H9 (cell line): ENCODE data around the gene DDX39A. TPM values are rescaled to one million over a fixed set of nuclear protein-coding genes. Genes with fewer than 3 reads are reported as not detected.

Source experiments
- DNase-seq: peaks from one replicate; pipeline ENCODE4 v3.0.0-alpha.2; 2017
- H2AFZ ChIP-seq: one replicate; pipeline ENCODE4 v1.6.1; 2013; ENCODE audit warnings: mild to moderate bottlenecking, low read length, control low read depth, moderate library complexity
- H2AK5ac ChIP-seq: 2 replicates; pipeline ENCODE4 v1.6.1; 2013; ENCODE audit warnings: low read length, control low read depth, mixed read lengths; ENCODE audit not compliant: insufficient read length
- H2BK120ac ChIP-seq: one replicate; pipeline ENCODE4 v1.6.1; 2013; ENCODE audit warnings: low read depth, mild to moderate bottlenecking, low read length, control low read depth, inconsistent platforms; ENCODE audit not compliant: poor library complexity, severe bottlenecking
- H2BK12ac ChIP-seq: 2 replicates; pipeline ENCODE4 v1.6.1; 2013; ENCODE audit warnings: low read length, control low read depth, mixed read lengths, low read depth; ENCODE audit not compliant: insufficient read length
- H2BK15ac ChIP-seq: 2 replicates; pipeline ENCODE4 v1.6.1; 2013; ENCODE audit warnings: low read depth, low read length, control low read depth
- H2BK20ac ChIP-seq: one replicate; pipeline ENCODE4 v1.6.1; 2013; ENCODE audit warnings: low read depth, mild to moderate bottlenecking, low read length, control low read depth, inconsistent platforms; ENCODE audit not compliant: poor library complexity, severe bottlenecking
- H2BK5ac ChIP-seq: 2 replicates; pipeline ENCODE4 v1.6.1; 2013; ENCODE audit warnings: low read length, control low read depth, mixed read lengths; ENCODE audit not compliant: insufficient read length
- H3K14ac ChIP-seq: 2 replicates; pipeline ENCODE4 v1.6.1; 2013; ENCODE audit warnings: low read length, control low read depth; ENCODE audit not compliant: insufficient read depth
- H3K18ac ChIP-seq: 2 replicates; pipeline ENCODE4 v1.6.1; 2013; ENCODE audit warnings: low read depth, mild to moderate bottlenecking, mixed read lengths, low read length, control low read depth; ENCODE audit not compliant: insufficient read length
- H3K23ac ChIP-seq: 2 replicates; pipeline ENCODE4 v1.6.1; 2013; ENCODE audit warnings: low read length, control low read depth, mixed read lengths, low read depth; ENCODE audit not compliant: insufficient read length
- H3K23me2 ChIP-seq: 2 replicates; pipeline ENCODE4 v1.6.1; 2013; ENCODE audit warnings: low read depth, mild to moderate bottlenecking, mixed read lengths, low read length, control low read depth; ENCODE audit not compliant: insufficient read length, poor library complexity, severe bottlenecking
- H3K27ac ChIP-seq: 2 replicates; pipeline ENCODE4 v1.5.1; 2013; ENCODE audit warnings: low read length, control low read depth, mixed read lengths, low read depth; ENCODE audit not compliant: insufficient read length
- H3K27me3 ChIP-seq: 2 replicates; pipeline ENCODE4 v1.6.1; 2013; ENCODE audit warnings: low read length, control low read depth, inconsistent platforms; ENCODE audit not compliant: insufficient read depth
- H3K4ac ChIP-seq: 2 replicates; pipeline ENCODE4 v1.6.1; 2013; ENCODE audit warnings: low read depth, mild to moderate bottlenecking, control low read depth, inconsistent platforms, low read length, moderate library complexity
- H3K4me1 ChIP-seq: 2 replicates; pipeline ENCODE4 v1.6.1; 2013; ENCODE audit warnings: low read length, control low read depth, inconsistent platforms; ENCODE audit not compliant: insufficient read depth
- H3K4me2 ChIP-seq: 2 replicates; pipeline ENCODE4 v1.6.1; 2013; ENCODE audit warnings: low read length, control low read depth, mixed read lengths; ENCODE audit not compliant: insufficient read length, insufficient read depth
- H3K56ac ChIP-seq: 2 replicates; pipeline ENCODE4 v1.6.1; 2013; ENCODE audit warnings: low read depth, mild to moderate bottlenecking, mixed read lengths, low read length, control low read depth; ENCODE audit not compliant: insufficient read length
- H3K79me1 ChIP-seq: 2 replicates; pipeline ENCODE4 v1.6.1; 2013; ENCODE audit warnings: low read depth, mild to moderate bottlenecking, moderate library complexity, low read length, control low read depth, inconsistent platforms; ENCODE audit not compliant: insufficient read depth, poor library complexity, severe bottlenecking
- H3K79me2 ChIP-seq: 2 replicates; pipeline ENCODE4 v1.6.1; 2013; ENCODE audit warnings: low read length, control low read depth, inconsistent platforms; ENCODE audit not compliant: insufficient read depth
- H3K9ac ChIP-seq: 2 replicates; pipeline ENCODE4 v1.6.1; 2013; ENCODE audit warnings: low read length, control low read depth, mixed read lengths; ENCODE audit not compliant: insufficient read length; ENCODE audit errors: extremely low read depth
- H3K9me3 ChIP-seq: one replicate; pipeline ENCODE4 v1.6.1; 2013; ENCODE audit warnings: low read depth, low read length, inconsistent platforms; ENCODE audit not compliant: control insufficient read depth
- H3T11ph ChIP-seq: one replicate; pipeline ENCODE4 v1.6.1; 2013; ENCODE audit warnings: mild to moderate bottlenecking, low read length, control low read depth, inconsistent platforms
- H4K20me1 ChIP-seq: one replicate; pipeline ENCODE4 v1.6.1; 2013; ENCODE audit not compliant: control insufficient read depth, insufficient read length, insufficient read depth
- H4K5ac ChIP-seq: 2 replicates; pipeline ENCODE4 v1.6.1; 2013; ENCODE audit warnings: low read depth, mild to moderate bottlenecking, mixed read lengths, low read length, control low read depth; ENCODE audit not compliant: insufficient read length
- H4K8ac ChIP-seq: replicated peaks from 2 replicates; pipeline ENCODE4 v1.6.1; 2013; ENCODE audit warnings: low read length, control low read depth, mixed read lengths, low read depth; ENCODE audit not compliant: insufficient read length
- H4K91ac ChIP-seq: 2 replicates; pipeline ENCODE4 v1.6.1; 2013; ENCODE audit warnings: low read depth, mild to moderate bottlenecking, moderate library complexity, mixed read lengths, low read length, control low read depth; ENCODE audit not compliant: insufficient read length
- H3K27ac Mint-ChIP-seq, 3 experiments: 2 replicates in 2 of 3; 3 replicates in 1 of 3; pipeline ENCODE4 v1.8.0; 2020 to 2021; ENCODE audit warnings: mixed read lengths in 3 of 3, mild to moderate bottlenecking in 1 of 3, moderate library complexity in 1 of 3
- H3K27me3 Mint-ChIP-seq: 2 replicates; pipeline ENCODE4 v1.8.0; 2021; ENCODE audit warnings: low read depth, mild to moderate bottlenecking, moderate library complexity, mixed read lengths
- H3K36me3 Mint-ChIP-seq, 3 experiments: 2 replicates in 2 of 3; 3 replicates in 1 of 3; pipeline ENCODE4 v1.8.0; 2020 to 2021; ENCODE audit warnings: low read depth in 3 of 3, mixed read lengths in 3 of 3; ENCODE audit not compliant: insufficient read depth in 1 of 3
- H3K4me1 Mint-ChIP-seq, 2 experiments: 2 replicates each; pipeline ENCODE4 v1.8.0; 2020; ENCODE audit warnings: mixed read lengths in 2 of 2
- H3K4me3 Mint-ChIP-seq, 2 experiments: 2 replicates in 1 of 2; 3 replicates in 1 of 2; pipeline ENCODE4 v1.8.0; 2020 to 2021; ENCODE audit warnings: mild to moderate bottlenecking in 2 of 2, mixed read lengths in 2 of 2, moderate library complexity in 1 of 2
- H3K9me3 Mint-ChIP-seq, 2 experiments: 2 replicates in 1 of 2; 3 replicates in 1 of 2; pipeline ENCODE4 v1.8.0; 2020; ENCODE audit warnings: mild to moderate bottlenecking in 2 of 2, mixed read lengths in 2 of 2, moderate library complexity in 1 of 2
- WGBS: extraction: QIAGEN DNeasy Blood & Tissue Kit; methylation state at CpG from one replicate; pipeline ENCODE4 v1.1.7; 2013; ENCODE audit warnings: missing lambda C conversion rate, low lambda C conversion rate, mixed read lengths; ENCODE audit not compliant: insufficient read length; ENCODE audit errors: extremely low coverage; 5-methylcytosine and 5-hydroxymethylcytosine counted together
- total RNA-seq: library from RNA; stranded (reverse); gene quantifications from 2 replicates; pipeline ENCODE4 v1.2.1, GENCODE V29; 2021
- TF ChIP-seq, protein P1 (sequence below): fragments of 200-600 bp; sonication (generic); conservative IDR thresholded peaks from 3 replicates; pipeline ENCODE4 v1.8.0; 2021; ENCODE audit warnings: antibody characterized with exemption, mild to moderate bottlenecking

Gene DDX39A
- total RNA-seq, 1 experiment from 2014 or later: 137 TPM

DNA sequence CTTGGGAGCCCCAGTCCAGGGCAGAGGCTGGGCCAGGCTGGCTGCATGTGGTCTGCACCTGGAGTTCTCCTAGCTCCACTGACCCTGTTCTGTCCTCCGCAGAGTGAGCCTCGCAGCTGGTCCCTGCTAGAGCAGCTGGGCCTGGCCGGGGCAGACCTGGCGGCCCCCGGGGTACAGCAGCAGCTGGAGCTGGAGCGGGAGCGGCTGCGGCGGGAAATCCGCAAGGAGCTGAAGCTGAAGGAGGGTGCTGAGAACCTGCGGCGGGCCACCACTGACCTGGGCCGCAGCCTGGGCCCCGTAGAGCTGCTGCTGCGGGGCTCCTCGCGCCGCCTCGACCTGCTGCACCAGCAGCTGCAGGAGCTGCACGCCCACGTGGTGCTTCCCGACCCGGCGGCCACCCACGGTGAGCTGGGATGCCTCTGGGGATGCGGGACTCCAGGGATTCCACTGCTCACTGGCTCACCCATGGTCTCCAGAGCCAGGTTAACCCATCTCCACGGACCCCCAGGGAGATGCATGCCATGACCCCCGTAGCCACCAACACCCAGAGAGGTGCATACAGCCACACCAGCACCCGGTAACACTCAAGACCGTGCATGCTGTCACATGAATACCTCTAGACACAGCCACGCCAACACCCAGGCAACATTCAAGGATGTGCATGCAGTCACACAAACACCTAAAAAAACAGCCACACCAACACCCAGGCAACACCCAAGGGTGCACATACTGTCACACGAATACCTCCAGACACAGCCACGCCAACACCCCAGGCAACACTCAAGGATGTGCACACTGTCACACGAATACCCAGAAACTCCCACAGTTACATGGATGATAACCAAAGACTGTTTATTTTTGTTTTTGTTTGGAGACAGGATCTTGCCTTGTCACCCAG is 22.1 kb upstream of the DDX39A start:
- no peak overlapping the region for H2AK5ac ChIP-seq
- peak overlapping the region; percentile 21 to 56 (median 44); a peak in 3 of 7 replicates for H3K27ac Mint-ChIP-seq
- H3K36me3 Mint-ChIP-seq: peaks cover 30 to 47% (median 38%) of the 10 kb centered on the region in 3 experiments
- H3K18ac ChIP-seq: no peak overlapping the region
- H2BK120ac ChIP-seq: no peak overlapping the region
- no peak for DNase-seq
- H4K5ac ChIP-seq: no peak overlapping the region
- H3K4me1 ChIP-seq: no peaks in the 10 kb centered on the region
- H3K4me1 Mint-ChIP-seq: peaks cover 5 to 6% of the 10 kb centered on the region in 2 experiments
- H3K4me3 Mint-ChIP-seq: no peak overlapping the region
- H4K8ac ChIP-seq: no peak overlapping the region
- no peaks in the 10 kb centered on the region for H3K9me3 ChIP-seq
- H3K27ac ChIP-seq: no peak overlapping the region
- no peak overlapping the region for H3T11ph ChIP-seq
- no peaks in the 10 kb centered on the region for H3K27me3 Mint-ChIP-seq
- H3K79me2 ChIP-seq: peaks cover 3% of the 10 kb centered on the region; the same call in 1 of the 2 replicates
- no peak overlapping the region for H3K56ac ChIP-seq
- H3K23ac ChIP-seq: no peak overlapping the region
- H2BK15ac ChIP-seq: no peak overlapping the region
- peaks cover 3% of the 10 kb centered on the region for H4K20me1 ChIP-seq
- H2AFZ ChIP-seq: no peak overlapping the region
- H3K14ac ChIP-seq: no peak overlapping the region; the same call in 1 of the 2 replicates
- no peaks in the 10 kb centered on the region for H3K27me3 ChIP-seq
- H2BK5ac ChIP-seq: no peak overlapping the region
- no peak overlapping the region for H3K4ac ChIP-seq
- H3K9ac ChIP-seq: no peak overlapping the region
- no peak overlapping the region for H4K91ac ChIP-seq
- no peaks in the 10 kb centered on the region for H3K23me2 ChIP-seq
- H2BK20ac ChIP-seq: no peak overlapping the region
- TF ChIP-seq, protein P1, sequence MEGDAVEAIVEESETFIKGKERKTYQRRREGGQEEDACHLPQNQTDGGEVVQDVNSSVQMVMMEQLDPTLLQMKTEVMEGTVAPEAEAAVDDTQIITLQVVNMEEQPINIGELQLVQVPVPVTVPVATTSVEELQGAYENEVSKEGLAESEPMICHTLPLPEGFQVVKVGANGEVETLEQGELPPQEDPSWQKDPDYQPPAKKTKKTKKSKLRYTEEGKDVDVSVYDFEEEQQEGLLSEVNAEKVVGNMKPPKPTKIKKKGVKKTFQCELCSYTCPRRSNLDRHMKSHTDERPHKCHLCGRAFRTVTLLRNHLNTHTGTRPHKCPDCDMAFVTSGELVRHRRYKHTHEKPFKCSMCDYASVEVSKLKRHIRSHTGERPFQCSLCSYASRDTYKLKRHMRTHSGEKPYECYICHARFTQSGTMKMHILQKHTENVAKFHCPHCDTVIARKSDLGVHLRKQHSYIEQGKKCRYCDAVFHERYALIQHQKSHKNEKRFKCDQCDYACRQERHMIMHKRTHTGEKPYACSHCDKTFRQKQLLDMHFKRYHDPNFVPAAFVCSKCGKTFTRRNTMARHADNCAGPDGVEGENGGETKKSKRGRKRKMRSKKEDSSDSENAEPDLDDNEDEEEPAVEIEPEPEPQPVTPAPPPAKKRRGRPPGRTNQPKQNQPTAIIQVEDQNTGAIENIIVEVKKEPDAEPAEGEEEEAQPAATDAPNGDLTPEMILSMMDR: no peak
- H2BK12ac ChIP-seq: no peak overlapping the region
- no peaks in the 10 kb centered on the region for H3K9me3 Mint-ChIP-seq
- H3K4me2 ChIP-seq: no peak overlapping the region
- no CpG with 5 or more reads among the region's 34 CpGs for WGBS
- no peaks in the 10 kb centered on the region for H3K79me1 ChIP-seq
